Fibroblast of skin of back (primary cell): ENCODE measurements around the gene MBD5. TPM values are rescaled to one million over a fixed set of nuclear protein-coding genes. Genes with fewer than 3 reads are reported as not detected.
"Not testable (repeated sequence)": the region's sequence is repeated elsewhere in the genome, so short reads cannot be mapped to it uniquely, and the experiment has no call there.

Experiments
- DNase-seq: peaks from one replicate; pipeline ENCODE4 v3.0.0-alpha.2; 2013
- polyA plus RNA-seq, 2 experiments: library from polyadenylated mRNA; unstranded; fragments of 120-200 nt; gene quantifications; one replicate each; pipeline ENCODE4 v1.2.1, GENCODE V29; 2013; ENCODE audit not compliant: insufficient read length in 2 of 2

MBD5 gene
- polyA plus RNA-seq (2013, experiment 1 of 2; ENCODE audit: insufficient read length) = 13.3 TPM
- polyA plus RNA-seq (2013, experiment 2 of 2; ENCODE audit: insufficient read length) = 22.8 TPM

- peak; percentile 62 for DNase-seq
These were observed at the start of gene MBD5 for GRCh38 chr2:148021059-148021861. MBD5 (plus strand) TSS chr2:148021091.

DNA sequence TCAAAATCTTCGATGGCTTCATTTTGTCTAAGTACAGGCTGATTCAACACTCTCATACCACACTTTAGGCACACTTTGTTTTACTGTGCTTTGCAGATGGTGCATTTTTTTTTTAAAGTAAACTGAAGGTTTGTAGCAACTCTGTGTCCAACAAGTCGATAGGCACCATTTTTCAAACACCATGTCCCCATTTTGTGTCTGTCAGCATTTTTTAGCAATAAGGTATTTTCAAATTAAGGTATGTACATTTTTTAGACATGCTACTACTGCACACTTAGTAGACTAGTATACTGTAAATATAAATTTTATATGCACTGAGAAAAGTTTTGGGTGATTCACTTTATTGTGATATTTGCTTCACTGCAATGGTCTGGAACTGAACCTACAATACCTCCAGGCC lies 44.8 kb upstream of the MBD5 start:
- DNase-seq = no peak

DNA sequence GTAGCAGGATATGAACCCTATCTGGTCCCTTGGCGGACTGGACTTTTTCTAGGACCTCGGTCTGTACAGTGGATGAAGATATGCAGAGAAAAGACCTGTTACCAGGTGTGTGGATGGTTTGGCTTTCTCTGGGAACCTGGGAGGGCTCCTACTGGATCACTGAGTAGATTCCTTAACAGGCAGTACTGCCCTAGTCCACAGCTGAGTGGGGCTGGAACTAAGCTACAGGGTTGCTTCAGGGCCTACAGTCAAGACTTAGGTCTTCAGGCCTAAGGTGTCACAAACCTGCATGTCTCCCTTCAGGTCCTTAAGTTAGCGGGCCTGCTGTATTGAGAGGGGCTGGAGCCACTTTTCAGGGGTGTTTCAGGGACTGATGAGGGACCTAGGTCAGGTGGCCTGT lies 43.2 kb upstream of the MBD5 start:
- no peak for DNase-seq

- DNase-seq = no peak
These were observed 39.9 kb upstream of the MBD5 start for GRCh38 chr2:147980940-147981528.

DNA sequence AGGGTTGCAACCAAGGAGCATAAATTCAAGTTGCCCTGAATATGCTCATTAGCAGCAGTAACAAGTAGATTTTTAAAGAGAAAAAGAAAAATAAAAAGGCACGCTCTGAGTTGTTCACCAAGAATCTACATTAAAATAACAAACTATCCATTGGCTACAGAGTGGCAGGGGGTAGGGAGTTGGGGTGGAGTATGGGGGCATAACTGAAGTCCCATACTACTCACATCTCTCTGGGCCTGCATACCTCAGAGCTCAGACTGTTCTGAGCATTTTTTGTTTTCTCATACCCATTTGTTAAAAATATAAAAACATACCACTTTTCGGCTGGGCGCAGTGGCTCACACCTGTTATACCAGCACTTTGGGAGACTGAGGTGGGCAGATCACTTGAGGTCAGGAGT lies 31.8 kb upstream of the MBD5 start:
- DNase-seq = peak; percentile 4

DNA sequence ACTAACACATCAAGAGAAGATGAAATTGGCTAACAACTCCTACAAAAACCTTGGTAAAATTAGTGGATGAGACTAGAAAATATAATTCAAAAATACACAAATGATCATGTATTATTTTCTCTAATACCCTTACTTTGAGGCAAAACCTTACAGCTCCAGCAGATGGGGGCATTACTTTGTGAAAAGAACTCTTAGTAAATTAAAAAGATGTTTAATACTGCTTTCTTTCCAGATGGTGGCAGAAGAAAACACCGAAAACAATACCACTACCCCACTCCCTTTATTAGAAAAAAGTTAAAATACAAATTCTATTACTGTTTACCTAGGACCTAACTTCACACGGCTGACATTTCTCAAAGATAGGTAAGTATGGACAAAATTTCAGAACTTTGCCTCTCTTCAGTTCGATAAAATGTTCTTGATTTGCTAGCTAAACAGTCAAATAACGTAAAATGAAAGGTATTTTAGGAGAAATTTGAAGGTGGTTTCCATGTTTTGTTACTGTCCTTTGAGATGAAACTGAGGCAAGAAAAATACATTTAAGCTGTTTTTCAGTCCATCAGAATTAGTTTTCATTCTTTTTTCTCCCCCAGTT lies 31.0 kb upstream of the MBD5 start:
- DNase-seq = peak; percentile 50

- DNase-seq = not testable (repeated sequence)
These were observed 25.9 kb upstream of the MBD5 start for GRCh38 chr2:147994965-147995364.

GRCh38 chr2:147996828-147997227 lies 24.1 kb upstream of the MBD5 start:
- no peak for DNase-seq

DNA sequence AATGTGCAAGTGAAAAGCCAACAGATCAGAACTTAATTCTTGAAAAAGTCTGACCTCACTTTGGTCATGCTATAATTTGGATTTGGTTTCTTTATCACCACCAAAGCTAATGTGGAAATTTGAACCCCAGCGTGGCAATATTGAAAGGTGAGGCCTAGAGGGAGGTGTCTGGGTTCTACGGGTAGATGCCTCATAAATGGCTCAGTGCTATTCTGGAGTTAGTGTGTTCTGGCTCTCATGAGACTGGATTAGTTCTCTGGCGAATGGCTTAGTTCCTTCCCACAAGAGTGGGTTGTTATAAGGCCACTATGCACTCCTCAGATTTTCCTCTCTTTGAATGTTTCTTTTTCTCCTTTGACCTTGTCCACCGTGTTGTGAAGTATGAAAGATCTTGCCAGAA lies 22.7 kb upstream of the MBD5 start:
- DNase-seq = no peak

DNA sequence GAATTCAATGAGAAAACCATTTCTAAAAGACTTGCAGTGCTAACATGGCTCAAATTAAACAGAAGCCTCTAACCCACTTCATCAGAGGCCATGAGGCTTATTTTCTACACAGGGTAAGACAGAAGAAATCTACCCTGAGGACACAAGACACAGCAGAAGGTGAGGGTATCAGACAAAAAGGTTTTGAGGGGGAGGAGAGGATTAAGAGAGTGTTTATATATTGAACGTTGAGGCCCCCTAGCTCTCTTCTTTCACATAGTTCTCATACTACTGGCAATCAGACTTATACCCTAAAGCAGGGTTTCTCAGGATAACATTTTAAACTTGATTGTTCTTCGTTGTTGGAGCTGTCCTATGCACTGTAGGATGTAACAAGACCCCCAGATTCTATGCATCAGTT lies 21.8 kb upstream of the MBD5 start:
- DNase-seq = no peak

DNA sequence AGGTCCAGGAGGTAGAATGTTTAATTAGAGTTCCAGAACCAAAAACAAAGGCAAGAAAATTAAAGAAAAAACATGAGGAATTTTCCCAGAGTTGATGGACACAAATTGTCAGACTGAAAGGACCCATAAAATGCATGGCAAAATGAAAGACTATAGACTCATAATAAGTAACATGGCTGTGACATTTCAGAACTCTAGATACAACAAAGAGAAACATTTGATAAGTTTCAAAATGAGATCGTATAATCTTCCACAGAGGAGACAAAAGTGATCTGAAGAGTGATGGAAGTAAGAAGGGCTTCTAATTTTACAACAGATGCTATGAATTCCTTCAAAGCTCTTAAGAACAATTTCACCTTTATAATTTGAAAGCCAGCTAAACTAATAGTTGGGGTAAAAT lies 20.8 kb upstream of the MBD5 start:
- no peak for DNase-seq

DNA sequence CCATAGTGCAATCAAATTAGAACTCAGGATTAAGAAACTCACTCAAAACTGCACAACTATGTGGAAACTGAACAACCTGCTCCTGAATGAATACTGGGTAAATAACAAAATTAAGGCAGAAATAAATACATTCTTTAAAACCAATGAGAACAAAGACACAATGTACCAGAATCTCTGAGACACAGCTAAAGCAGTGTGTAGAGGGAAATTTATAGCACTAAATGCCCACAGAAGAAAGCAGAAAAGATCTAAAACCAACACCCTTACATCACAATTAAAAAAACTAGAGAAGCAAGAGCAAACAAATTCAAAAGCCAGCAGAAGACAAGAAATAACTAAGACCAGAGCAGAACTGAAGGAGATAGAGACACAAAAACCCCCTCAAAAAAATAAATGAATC lies 18.5 kb upstream of the MBD5 start:
- not testable (repeated sequence) for DNase-seq

DNA sequence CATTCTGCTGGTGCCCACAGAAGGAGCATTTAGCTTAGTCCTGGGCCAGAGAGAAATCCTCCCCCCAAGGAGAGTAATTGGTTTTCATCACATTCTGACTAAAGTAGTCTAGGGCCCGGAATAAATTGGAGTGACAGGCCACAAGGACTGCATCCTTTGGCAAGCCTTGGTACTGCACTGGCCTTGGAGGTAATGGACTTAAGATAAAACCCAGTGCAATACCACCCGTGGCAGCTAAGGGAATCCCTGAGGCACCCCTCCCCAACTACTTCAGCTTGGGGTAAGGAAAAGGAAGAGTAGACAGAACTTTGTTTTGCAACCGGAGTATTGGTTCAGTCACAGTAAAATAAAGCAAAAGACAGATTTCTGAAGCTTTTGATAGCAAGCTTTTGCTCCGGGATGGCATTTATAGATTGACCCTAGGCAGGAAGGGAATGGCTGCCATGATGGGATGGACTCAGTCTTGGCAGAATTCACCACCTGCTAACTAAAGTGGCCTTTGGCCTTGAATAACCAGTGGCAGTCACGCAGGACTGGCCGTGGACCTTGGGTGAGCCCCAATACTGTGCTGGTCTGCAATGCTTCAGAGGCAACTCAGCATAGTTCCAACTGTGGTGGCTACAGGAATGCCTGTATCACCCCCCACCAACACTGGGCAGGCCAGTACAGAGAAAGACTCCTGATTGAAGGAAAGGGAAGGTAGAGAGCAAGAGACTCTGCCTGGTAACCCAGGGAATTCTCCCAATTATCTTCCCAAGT lies 14.5 kb upstream of the MBD5 start:
- DNase-seq = no peak

- DNase-seq = no peak
These were observed 13.5 kb upstream of the MBD5 start for GRCh38 chr2:148007219-148007900.

GRCh38 chr2:148008411-148008810 lies 12.5 kb upstream of the MBD5 start:
- DNase-seq = not testable (repeated sequence)

- no peak for DNase-seq
These were observed 7.0 kb upstream of the MBD5 start for GRCh38 chr2:148013876-148014275.

DNA sequence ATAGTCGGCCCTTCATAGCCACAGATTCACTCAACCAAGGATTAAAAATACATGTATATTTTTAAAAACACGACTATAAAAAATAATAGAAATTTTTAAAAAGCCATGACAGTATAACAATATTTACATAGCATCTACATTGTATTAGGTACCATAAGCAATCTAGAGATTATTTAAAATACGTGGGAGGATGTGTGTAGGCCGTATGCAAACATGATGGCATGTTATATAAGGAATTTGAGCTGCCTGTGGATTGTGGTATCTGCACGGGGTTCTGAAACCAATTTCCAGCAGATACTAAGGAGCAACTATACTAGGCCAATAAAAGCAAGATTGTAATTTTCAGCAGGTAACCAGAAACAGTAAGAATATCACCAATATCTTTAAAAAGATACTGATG lies 6.3 kb upstream of the MBD5 start:
- no peak for DNase-seq

- DNase-seq = peak; percentile 100
These were observed 506 bp upstream of the MBD5 start, which contains the start of gene ORC4 for GRCh38 chr2:148020111-148021058. ORC4 (minus strand) TSS chr2:148020737; CDS start chr2:147975958, 44,779 bp downstream.

- peak; percentile 6 for DNase-seq
These were observed 995 bp downstream of the MBD5 start for GRCh38 chr2:148021886-148022285.

- DNase-seq = no peak
These were observed 1.5 kb downstream of the MBD5 start for GRCh38 chr2:148022351-148022750.

GRCh38 chr2:148022882-148023281 lies 2.0 kb downstream of the MBD5 start:
- DNase-seq = no peak
